ENCODE results near the gene RSPH3. TPM values are rescaled to one million over a fixed set of nuclear protein-coding genes. Genes with fewer than 3 reads are reported as not detected.
"Not testable (repeated sequence)": the region's sequence is repeated elsewhere in the genome, so short reads cannot be mapped to it uniquely, and the experiment has no call there.

RSPH3 gene
- polyA plus RNA-seq, 1 of the 3 experiments (the other 2 are of a cell fraction): 2.1 TPM

GRCh38 chr6:158954753-158955152 is 45.2 kb downstream of the RSPH3 start:
- no peak for DNase-seq
- H3K9me2 ChIP-seq: no peaks in the 10 kb centered on the region
- no peaks in the 10 kb centered on the region for H3K4me1 ChIP-seq (ENCODE audit: control insufficient read depth in 1 of 2, insufficient read depth in 2 of 2, low read depth in 1 of 2, low read length in 1 of 2)
- no peaks in the 10 kb centered on the region for H3K79me2 ChIP-seq (ENCODE audit: insufficient read depth)
- WGBS (ENCODE audit: low lambda C conversion rate): 61% methylated on average over 2 of the region's 2 CpGs
- no peak overlapping the region for H3K4me2 ChIP-seq
- H3K27ac ChIP-seq (ENCODE audit: low read depth in 2 of 2, low read length in 1 of 2): no peak overlapping the region
- H3K27me3 ChIP-seq (ENCODE audit: insufficient read depth): no peaks in the 10 kb centered on the region
- no peak overlapping the region for H3K4me3 ChIP-seq (ENCODE audit: low read depth in 2 of 2, low read length in 1 of 2)
- H4K20me1 ChIP-seq (ENCODE audit: insufficient read depth): no peaks in the 10 kb centered on the region
- H3K9ac ChIP-seq: no peak overlapping the region
- H3K9me3 ChIP-seq: no peaks in the 10 kb centered on the region
- ChIA-PET CTCF (interaction anchor here (0.8 to 1.1 kb wide), 2 partner anchors 251 to 734 kb away, joined by 4 read pairs; no protein-coding TSS in a partner anchor), POLR2A (no interaction called here)
- no peak overlapping the region for H2AFZ ChIP-seq (ENCODE audit: low read depth)
- H3F3A ChIP-seq (replicated peaks; ENCODE audit: insufficient read depth): no peaks in the 10 kb centered on the region
- no peak for TF ChIP-seq MEF2A (IDR thresholded peaks at IDR 0.05; ENCODE audit: borderline replicate concordance, low read depth)
- no peak for TF ChIP-seq USF2 (IDR thresholded peaks at IDR 0.05; ENCODE audit: borderline replicate concordance, low read depth, low read length)
- TF ChIP-seq GATA2 (CRISPR knock-in tag; IDR thresholded peaks at IDR 0.05): no peak
- no peak for TF ChIP-seq RXRA (IDR thresholded peaks at IDR 0.05; ENCODE audit: borderline replicate concordance, low read depth)
- H3K36me3 ChIP-seq (replicated peaks in 1 of 2; ENCODE audit: control insufficient read depth in 1 of 2, insufficient read depth in 2 of 2, low read length in 1 of 2): no peaks in the 10 kb centered on the region

DNA sequence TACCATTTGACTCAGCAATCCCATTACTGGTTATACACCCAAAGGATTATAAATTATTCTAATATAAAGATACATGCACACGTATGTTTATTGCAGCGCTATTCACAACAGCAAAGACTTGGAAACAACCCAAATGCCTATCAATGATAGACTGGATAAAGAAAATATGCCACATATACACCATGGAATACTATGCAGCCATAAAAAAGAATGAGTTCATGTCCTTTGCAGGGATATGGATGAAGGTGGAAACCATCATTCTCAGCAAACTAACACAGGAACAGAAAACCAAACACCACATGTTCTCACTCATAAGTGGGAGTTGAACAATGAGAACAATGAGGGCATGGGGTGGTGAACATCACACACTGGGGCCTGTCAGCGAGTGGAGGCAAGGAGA is 48.0 kb downstream of the RSPH3 start:
- H3K36me3 ChIP-seq (replicated peaks in 1 of 2; ENCODE audit: control insufficient read depth in 1 of 2, insufficient read depth in 2 of 2, low read length in 1 of 2); H4K20me1 ChIP-seq (ENCODE audit: insufficient read depth); H3K9ac ChIP-seq; H3K9me3 ChIP-seq; H3K27ac ChIP-seq (ENCODE audit: low read depth in 2 of 2, low read length in 1 of 2); H3K9me2 ChIP-seq; H3K27me3 ChIP-seq (ENCODE audit: insufficient read depth); H3K79me2 ChIP-seq (ENCODE audit: insufficient read depth); POLR2A ChIA-PET; H3K4me3 ChIP-seq (ENCODE audit: low read depth in 2 of 2, low read length in 1 of 2); H3K4me1 ChIP-seq (ENCODE audit: control insufficient read depth in 1 of 2, insufficient read depth in 2 of 2, low read depth in 1 of 2, low read length in 1 of 2); H2AFZ ChIP-seq (ENCODE audit: low read depth); H3K4me2 ChIP-seq; CTCF ChIA-PET; DNase-seq; H3F3A ChIP-seq (replicated peaks; ENCODE audit: insufficient read depth): not testable (repeated sequence)
- 75% methylated on average over 3 of the region's 3 CpGs for WGBS (ENCODE audit: low lambda C conversion rate)

DNA sequence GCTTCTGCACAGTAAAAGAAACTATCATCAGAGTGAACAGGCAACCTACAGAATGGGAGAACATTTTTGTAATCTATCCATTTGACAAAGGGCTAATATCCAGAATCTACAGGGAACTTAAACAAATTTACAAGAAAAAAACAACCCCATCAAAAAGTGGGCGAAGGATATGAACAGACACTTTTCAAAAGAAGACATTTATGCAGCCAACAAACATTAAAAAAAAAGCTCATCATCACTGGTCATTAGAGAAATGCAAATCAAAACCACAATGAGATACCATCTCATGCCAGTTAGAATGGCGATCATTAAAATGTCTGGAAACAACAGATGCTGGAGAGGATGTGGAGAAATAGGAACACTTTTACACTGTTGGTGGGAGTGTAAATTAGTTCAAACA is 48.4 kb downstream of the RSPH3 start:
- H3K4me2 ChIP-seq; H3K27me3 ChIP-seq (ENCODE audit: insufficient read depth); H3K36me3 ChIP-seq (replicated peaks in 1 of 2; ENCODE audit: control insufficient read depth in 1 of 2, insufficient read depth in 2 of 2, low read length in 1 of 2); H3K4me1 ChIP-seq (ENCODE audit: control insufficient read depth in 1 of 2, insufficient read depth in 2 of 2, low read depth in 1 of 2, low read length in 1 of 2); POLR2A ChIA-PET; H3K4me3 ChIP-seq (ENCODE audit: low read depth in 2 of 2, low read length in 1 of 2); H3F3A ChIP-seq (replicated peaks; ENCODE audit: insufficient read depth); H4K20me1 ChIP-seq (ENCODE audit: insufficient read depth); CTCF ChIA-PET; H3K27ac ChIP-seq (ENCODE audit: low read depth in 2 of 2, low read length in 1 of 2); H3K9me3 ChIP-seq; H3K9ac ChIP-seq; DNase-seq; H3K9me2 ChIP-seq; H3K79me2 ChIP-seq (ENCODE audit: insufficient read depth); H2AFZ ChIP-seq (ENCODE audit: low read depth): not testable (repeated sequence)
- WGBS (ENCODE audit: low lambda C conversion rate): 87% methylated on average over 2 of the region's 2 CpGs

GRCh38 chr6:158947284-158947683 is 52.7 kb downstream of the RSPH3 start:
- CTCF ChIA-PET: no interaction called here
- H3K79me2 ChIP-seq (ENCODE audit: insufficient read depth): no peaks in the 10 kb centered on the region
- no peak overlapping the region for H3K4me2 ChIP-seq
- H3K9me3 ChIP-seq: 0 out of 2 replicates have a peak, but pooled peaks cover 3% of the 10 kb centered on the region
- no peak overlapping the region for H3K4me3 ChIP-seq (ENCODE audit: low read depth in 2 of 2, low read length in 1 of 2)
- H3K4me1 ChIP-seq (ENCODE audit: control insufficient read depth in 1 of 2, insufficient read depth in 2 of 2, low read depth in 1 of 2, low read length in 1 of 2): no peaks in the 10 kb centered on the region
- H3K9me2 ChIP-seq: no peaks in the 10 kb centered on the region
- 89% methylated on average over 8 of the region's 8 CpGs for WGBS (ENCODE audit: low lambda C conversion rate)
- no peaks in the 10 kb centered on the region for H3K36me3 ChIP-seq (replicated peaks in 1 of 2; ENCODE audit: control insufficient read depth in 1 of 2, insufficient read depth in 2 of 2, low read length in 1 of 2)
- H4K20me1 ChIP-seq (ENCODE audit: insufficient read depth): no peaks in the 10 kb centered on the region
- H3K9ac ChIP-seq: no peak overlapping the region
- TF ChIP-seq CHD2 (IDR thresholded peaks at IDR 0.05; ENCODE audit: low read length, partially characterized antibody): no peak
- TF ChIP-seq, protein P1, sequence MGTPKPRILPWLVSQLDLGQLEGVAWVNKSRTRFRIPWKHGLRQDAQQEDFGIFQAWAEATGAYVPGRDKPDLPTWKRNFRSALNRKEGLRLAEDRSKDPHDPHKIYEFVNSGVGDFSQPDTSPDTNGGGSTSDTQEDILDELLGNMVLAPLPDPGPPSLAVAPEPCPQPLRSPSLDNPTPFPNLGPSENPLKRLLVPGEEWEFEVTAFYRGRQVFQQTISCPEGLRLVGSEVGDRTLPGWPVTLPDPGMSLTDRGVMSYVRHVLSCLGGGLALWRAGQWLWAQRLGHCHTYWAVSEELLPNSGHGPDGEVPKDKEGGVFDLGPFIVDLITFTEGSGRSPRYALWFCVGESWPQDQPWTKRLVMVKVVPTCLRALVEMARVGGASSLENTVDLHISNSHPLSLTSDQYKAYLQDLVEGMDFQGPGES (IDR thresholded peaks at IDR 0.05; ENCODE audit: low read depth, low read length): no peak
- TF ChIP-seq NFIC (IDR thresholded peaks at IDR 0.05; ENCODE audit: borderline replicate concordance): no peak
- no peak overlapping the region for H3K27ac ChIP-seq (ENCODE audit: low read depth in 2 of 2, low read length in 1 of 2)
- no peak for DNase-seq
- POLR2A ChIA-PET: no interaction called here
- no peak overlapping the region for H2AFZ ChIP-seq (ENCODE audit: low read depth)
- no peaks in the 10 kb centered on the region for H3F3A ChIP-seq (replicated peaks; ENCODE audit: insufficient read depth)
- H3K27me3 ChIP-seq (ENCODE audit: insufficient read depth): no peaks in the 10 kb centered on the region

Data from SK-N-SH (cell line).